GM23338 (cell line): Measurements from ENCODE around the gene STARD13. TPM values are rescaled to one million over a fixed set of nuclear protein-coding genes. Genes with fewer than 3 reads are reported as not detected.

ENCODE experiments used
- CREB1 ChIP-seq: fragments of 250-450 bp; sonication (Bioruptor Pico); IDR thresholded peaks from 2 replicates; pipeline ENCODE4 v1.5.0; 2020; ENCODE audit warnings: low read depth, mild to moderate bottlenecking, moderate library complexity
- EZH2 ChIP-seq: fragments of 200-600 bp; sonication (generic); IDR thresholded peaks from one replicate; pipeline ENCODE4 v1.8.0; 2017; ENCODE audit warnings: antibody characterized with exemption, mild to moderate bottlenecking, low read depth; ENCODE audit not compliant: unreplicated experiment
- NANOG ChIP-seq: IDR thresholded peaks from 2 replicates; pipeline ENCODE4 v1.6.1; 2016; ENCODE audit warnings: antibody characterized with exemption, borderline replicate concordance
- REST ChIP-seq: IDR thresholded peaks from one replicate; pipeline ENCODE4 v1.6.1; 2018; ENCODE audit warnings: antibody characterized with exemption; ENCODE audit not compliant: unreplicated experiment
- polyA plus RNA-seq: library from polyadenylated mRNA; unstranded; fragments of >200 nt; fragmentation: Nextera tagmentation; extraction: Ambion mirVana; gene quantifications from 2 replicates; pipeline ENCODE4 v1.2.1, GENCODE V29; 2016
- total RNA-seq: library from RNA; depleted of rRNA; stranded (reverse); fragments of >200 nt; shearing (Covaris generic); gene quantifications from 2 replicates; pipeline ENCODE4 v1.2.3, GENCODE V29; 2014
- TF ChIP-seq, protein P1 (sequence below): fragments of 250-450 bp; sonication (Bioruptor Pico); IDR thresholded peaks from 2 replicates; pipeline ENCODE4 v1.5.0; 2020; ENCODE audit warnings: mild to moderate bottlenecking, moderate library complexity

Gene STARD13
- total and polyA plus RNA-seq, 2 experiments from 2014 or later, result 3.2 to 5.2 TPM

DNA sequence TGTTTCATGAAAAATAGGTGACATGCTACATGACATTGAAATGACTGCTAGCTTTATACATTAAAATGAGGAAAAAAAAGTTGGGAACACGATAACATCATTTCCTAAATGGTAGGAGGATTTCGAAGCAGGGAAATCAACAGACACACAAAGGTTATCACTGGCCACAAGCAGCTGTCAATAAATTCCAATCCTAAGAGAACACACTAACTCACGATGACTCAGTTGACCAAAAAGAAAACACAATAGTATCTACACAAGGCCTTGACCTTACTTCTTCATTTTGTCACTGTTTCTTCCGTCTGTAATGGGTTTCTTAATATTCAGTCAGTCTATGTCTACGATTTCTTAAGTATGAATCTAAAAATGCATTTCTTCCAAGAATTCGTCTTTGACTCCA is 36.5 kb downstream of the STARD13 start (continued):
- TF ChIP-seq REST (no peak), CREB1 (CRISPR knock-in tag) (no peak), EZH2 (no peak), NANOG (no peak)
- TF ChIP-seq, protein P1, sequence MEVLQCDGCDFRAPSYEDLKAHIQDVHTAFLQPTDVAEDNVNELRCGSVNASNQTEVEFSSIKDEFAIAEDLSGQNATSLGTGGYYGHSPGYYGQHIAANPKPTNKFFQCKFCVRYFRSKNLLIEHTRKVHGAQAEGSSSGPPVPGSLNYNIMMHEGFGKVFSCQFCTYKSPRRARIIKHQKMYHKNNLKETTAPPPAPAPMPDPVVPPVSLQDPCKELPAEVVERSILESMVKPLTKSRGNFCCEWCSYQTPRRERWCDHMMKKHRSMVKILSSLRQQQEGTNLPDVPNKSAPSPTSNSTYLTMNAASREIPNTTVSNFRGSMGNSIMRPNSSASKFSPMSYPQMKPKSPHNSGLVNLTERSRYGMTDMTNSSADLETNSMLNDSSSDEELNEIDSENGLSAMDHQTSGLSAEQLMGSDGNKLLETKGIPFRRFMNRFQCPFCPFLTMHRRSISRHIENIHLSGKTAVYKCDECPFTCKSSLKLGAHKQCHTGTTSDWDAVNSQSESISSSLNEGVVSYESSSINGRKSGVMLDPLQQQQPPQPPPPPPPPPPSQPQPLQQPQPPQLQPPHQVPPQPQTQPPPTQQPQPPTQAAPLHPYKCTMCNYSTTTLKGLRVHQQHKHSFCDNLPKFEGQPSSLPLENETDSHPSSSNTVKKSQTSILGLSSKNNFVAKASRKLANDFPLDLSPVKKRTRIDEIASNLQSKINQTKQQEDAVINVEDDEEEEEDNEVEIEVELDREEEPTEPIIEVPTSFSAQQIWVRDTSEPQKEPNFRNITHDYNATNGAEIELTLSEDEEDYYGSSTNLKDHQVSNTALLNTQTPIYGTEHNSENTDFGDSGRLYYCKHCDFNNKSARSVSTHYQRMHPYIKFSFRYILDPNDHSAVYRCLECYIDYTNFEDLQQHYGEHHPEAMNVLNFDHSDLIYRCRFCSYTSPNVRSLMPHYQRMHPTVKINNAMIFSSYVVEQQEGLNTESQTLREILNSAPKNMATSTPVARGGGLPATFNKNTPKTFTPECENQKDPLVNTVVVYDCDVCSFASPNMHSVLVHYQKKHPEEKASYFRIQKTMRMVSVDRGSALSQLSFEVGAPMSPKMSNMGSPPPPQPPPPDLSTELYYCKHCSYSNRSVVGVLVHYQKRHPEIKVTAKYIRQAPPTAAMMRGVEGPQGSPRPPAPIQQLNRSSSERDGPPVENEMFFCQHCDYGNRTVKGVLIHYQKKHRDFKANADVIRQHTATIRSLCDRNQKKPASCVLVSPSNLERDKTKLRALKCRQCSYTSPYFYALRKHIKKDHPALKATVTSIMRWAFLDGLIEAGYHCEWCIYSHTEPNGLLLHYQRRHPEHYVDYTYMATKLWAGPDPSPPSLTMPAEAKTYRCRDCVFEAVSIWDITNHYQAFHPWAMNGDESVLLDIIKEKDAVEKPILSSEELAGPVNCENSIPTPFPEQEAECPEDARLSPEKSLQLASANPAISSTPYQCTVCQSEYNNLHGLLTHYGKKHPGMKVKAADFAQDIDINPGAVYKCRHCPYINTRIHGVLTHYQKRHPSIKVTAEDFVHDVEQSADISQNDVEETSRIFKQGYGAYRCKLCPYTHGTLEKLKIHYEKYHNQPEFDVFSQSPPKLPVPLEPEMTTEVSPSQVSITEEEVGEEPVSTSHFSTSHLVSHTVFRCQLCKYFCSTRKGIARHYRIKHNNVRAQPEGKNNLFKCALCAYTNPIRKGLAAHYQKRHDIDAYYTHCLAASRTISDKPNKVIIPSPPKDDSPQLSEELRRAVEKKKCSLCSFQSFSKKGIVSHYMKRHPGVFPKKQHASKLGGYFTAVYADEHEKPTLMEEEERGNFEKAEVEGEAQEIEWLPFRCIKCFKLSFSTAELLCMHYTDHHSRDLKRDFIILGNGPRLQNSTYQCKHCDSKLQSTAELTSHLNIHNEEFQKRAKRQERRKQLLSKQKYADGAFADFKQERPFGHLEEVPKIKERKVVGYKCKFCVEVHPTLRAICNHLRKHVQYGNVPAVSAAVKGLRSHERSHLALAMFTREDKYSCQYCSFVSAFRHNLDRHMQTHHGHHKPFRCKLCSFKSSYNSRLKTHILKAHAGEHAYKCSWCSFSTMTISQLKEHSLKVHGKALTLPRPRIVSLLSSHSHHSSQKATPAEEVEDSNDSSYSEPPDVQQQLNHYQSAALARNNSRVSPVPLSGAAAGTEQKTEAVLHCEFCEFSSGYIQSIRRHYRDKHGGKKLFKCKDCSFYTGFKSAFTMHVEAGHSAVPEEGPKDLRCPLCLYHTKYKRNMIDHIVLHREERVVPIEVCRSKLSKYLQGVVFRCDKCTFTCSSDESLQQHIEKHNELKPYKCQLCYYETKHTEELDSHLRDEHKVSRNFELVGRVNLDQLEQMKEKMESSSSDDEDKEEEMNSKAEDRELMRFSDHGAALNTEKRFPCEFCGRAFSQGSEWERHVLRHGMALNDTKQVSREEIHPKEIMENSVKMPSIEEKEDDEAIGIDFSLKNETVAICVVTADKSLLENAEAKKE (CRISPR knock-in tag), result no peak
